NT2/D1 (cell line): ENCODE results near the gene TUFM.

ENCODE experiments used
- DNase-seq: peaks from one replicate; pipeline ENCODE4 v3.0.0-alpha.2; 2011; ENCODE audit warnings: low read depth, low spot score
- H3K27me3 ChIP-seq: 2 replicates; pipeline ENCODE4 v1.6.0; 2011; ENCODE audit warnings: mild to moderate bottlenecking; ENCODE audit not compliant: insufficient read length, insufficient read depth
- H3K36me3 ChIP-seq: 2 replicates; pipeline ENCODE4 v1.6.1; 2011; ENCODE audit warnings: mild to moderate bottlenecking, low read length, mixed read lengths; ENCODE audit not compliant: insufficient read depth, insufficient read length
- H3K4me1 ChIP-seq: 2 replicates; pipeline ENCODE4 v1.5.1; 2011; ENCODE audit not compliant: insufficient read depth, insufficient read length
- H3K4me3 ChIP-seq: 2 replicates; pipeline ENCODE4 v1.5.1; 2011; ENCODE audit warnings: low read depth; ENCODE audit not compliant: insufficient read length
- H3K9ac ChIP-seq: 2 replicates; pipeline ENCODE4 v1.6.0; 2011; ENCODE audit warnings: low read depth; ENCODE audit not compliant: insufficient read length
- H3K9me3 ChIP-seq: 2 replicates; pipeline ENCODE4 v1.5.1; 2011; ENCODE audit warnings: mild to moderate bottlenecking, low read length; ENCODE audit not compliant: insufficient read depth
- SUZ12 ChIP-seq: IDR thresholded peaks from 2 replicates; pipeline ENCODE4 v1.6.1; 2011; ENCODE audit not compliant: insufficient read length, insufficient read depth; ENCODE audit errors: extremely low read depth
- YY1 ChIP-seq: IDR thresholded peaks from 2 replicates; pipeline ENCODE4 v1.6.1; 2011; ENCODE audit not compliant: insufficient read length, insufficient read depth
- ZNF274 ChIP-seq: IDR thresholded peaks from 2 replicates; pipeline ENCODE4 v1.6.1; 2011; ENCODE audit warnings: mild to moderate bottlenecking, low read depth, low read length

Gene TUFM

DNA sequence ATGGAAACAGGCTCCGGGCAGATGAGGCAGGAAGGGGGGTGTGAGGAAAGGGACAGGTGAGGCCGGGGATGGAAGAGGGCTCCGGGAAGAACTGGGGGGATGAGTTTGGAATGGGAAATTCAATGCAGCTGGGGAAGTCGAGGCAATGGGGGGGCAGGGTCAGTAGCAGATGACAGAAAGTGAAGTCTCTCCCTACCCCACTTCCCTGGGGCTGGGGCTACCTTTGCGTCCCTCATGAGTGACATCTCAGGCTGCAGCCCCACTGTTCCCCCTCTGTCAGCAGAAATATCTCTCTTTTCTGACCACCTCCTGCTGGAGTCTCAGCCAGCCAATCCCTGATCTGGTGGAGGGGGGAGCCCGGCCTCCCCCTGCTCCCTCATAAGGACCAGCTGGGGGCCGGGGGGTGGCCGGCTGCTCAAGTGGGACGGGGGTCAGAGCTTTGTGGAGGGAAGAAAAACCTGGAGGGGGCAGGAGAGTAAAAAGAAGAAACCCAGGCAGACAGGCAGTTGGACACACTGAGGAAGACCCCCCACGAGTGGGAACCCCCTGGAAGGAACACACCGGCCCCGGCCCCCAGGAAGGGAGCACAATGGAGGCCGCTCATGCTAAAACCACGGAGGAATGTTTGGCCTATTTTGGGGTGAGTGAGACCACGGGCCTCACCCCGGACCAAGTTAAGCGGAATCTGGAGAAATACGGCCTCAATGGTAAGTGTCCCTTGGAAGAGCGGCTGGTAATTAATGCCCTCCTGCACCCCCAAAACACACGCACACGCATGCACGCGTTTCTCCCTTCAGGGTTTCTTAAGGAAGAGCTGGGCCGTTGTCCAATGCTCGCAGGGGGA, 32.2 kb upstream of the TUFM start, which contains the start of gene ATP2A1:
Gene ATP2A1 (plus strand): TSS at position 406 of the 844 bp plus-strand sequence. CDS start 184 bp downstream, at position 590.
- TF ChIP-seq YY1 (no peak), SUZ12 (no peak), ZNF274 (no peak)
- peak within 1 kb of the TSS; percentile 92 for H3K4me3 ChIP-seq
- peaks cover 51% of the 10 kb centered on the region for H3K4me1 ChIP-seq
- peaks cover 30% of the 10 kb centered on the region for H3K36me3 ChIP-seq
- no peak for DNase-seq
- no peaks in the 10 kb centered on the region for H3K9me3 ChIP-seq
- peak within 1 kb of the TSS; percentile 94 for H3K9ac ChIP-seq
- H3K27me3 ChIP-seq = peaks cover 9% of the 10 kb centered on the region

DNA sequence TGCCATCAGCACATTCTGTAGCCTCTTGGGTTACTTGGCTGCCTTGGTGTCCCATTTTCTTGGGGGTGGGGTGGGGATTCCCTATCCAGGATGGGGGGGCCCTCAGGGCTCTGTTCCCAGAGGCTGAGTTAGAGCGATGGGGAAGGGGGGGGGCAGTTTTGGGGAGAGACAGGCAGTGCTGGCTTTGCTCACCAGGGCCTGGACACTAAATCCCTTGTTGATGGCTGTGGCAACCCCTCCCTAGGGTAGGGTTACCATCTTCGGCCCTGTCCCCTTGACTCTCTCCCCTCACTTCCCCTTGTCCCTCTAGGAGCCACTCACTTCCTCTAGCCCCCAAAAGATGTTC, 31.5 kb upstream of the TUFM start:
- H3K4me3 ChIP-seq = no peak overlapping the region
- H3K4me1 ChIP-seq = peaks cover 46% of the 10 kb centered on the region
- peaks cover 9% of the 10 kb centered on the region for H3K27me3 ChIP-seq
- DNase-seq = no peak
- peak overlapping the region; percentile 66 for H3K9ac ChIP-seq
- TF ChIP-seq ZNF274 = no peak
- TF ChIP-seq SUZ12 = no peak
- no peak for TF ChIP-seq YY1
- no peaks in the 10 kb centered on the region for H3K9me3 ChIP-seq
- H3K36me3 ChIP-seq = peaks cover 36% of the 10 kb centered on the region

- Histone ChIP-seq H3K9me3 (no peaks in the 10 kb centered on the region), H3K9ac (peak overlapping the region; percentile 66), H3K27me3 (peaks cover 9% of the 10 kb centered on the region), H3K4me3 (no peak overlapping the region), H3K36me3 (peaks cover 42% of the 10 kb centered on the region), H3K4me1 (peaks cover 41% of the 10 kb centered on the region)
- DNase-seq = no peak
- TF ChIP-seq SUZ12 (no peak), YY1 (no peak), ZNF274 (no peak)
Measured at GRCh38 chr16:28876973-28877654, 31.0 kb upstream of the TUFM start.

- Histone ChIP-seq H3K4me1 (peaks cover 43% of the 10 kb centered on the region), H3K9me3 (no peaks in the 10 kb centered on the region), H3K9ac (peak overlapping the region; percentile 66)
Measured at GRCh38 chr16:28876019-28876659, 30.0 kb upstream of the TUFM start.

DNA sequence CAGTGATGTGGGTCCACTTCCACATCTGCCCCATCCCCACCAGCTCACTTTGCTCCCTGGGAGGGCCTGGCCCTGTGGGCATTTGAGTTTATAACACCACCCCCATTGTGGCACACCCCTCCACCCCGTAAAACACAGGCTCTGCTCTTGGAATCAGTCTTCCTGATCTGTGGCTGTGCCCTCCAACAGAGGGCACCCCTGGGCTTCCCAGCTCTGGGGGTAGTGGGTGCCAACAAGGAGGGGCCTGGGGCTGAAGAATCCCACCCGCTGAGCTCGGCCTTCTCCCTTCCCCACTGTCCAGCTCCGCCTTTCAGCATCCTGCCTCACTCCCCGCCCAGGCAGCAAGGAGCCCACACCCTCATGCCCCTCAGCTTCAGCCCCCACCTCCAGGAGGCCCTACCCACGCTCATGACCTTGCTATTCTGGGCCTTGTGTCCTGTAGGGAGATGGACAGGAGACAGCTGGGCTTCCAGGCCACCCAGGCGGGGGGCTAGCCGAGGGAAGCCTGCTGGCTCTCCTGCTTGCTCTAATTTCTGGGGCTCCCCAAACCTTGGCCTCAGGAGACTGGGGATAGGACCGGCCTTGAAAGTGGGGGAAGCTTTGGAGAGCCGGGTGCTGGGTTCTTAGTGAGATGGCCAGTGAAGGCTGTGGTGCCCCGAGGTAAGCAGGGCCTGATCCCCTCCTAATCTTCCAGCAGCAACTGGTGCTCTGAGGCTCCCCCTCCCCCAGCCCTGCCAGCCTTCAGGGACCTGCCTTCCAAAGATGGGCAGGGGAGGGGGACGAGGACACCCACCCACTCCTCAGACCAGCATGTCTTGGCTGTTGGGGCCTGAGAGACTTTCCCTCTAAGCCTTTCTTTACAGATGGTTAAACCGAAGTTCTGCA, 29.2 kb upstream of the TUFM start:
- no peak overlapping the region for H3K4me3 ChIP-seq
- DNase-seq = no peak
- no peak for TF ChIP-seq YY1
- no peak for TF ChIP-seq SUZ12
- TF ChIP-seq ZNF274 = no peak
- no peaks in the 10 kb centered on the region for H3K9me3 ChIP-seq
- H3K9ac ChIP-seq = peak overlapping the region; percentile 66
- no peaks in the 10 kb centered on the region for H3K27me3 ChIP-seq
- H3K4me1 ChIP-seq = peaks cover 36% of the 10 kb centered on the region
- peaks cover 56% of the 10 kb centered on the region for H3K36me3 ChIP-seq

More at GRCh38 chr16:28876019-28876659, 30.0 kb upstream of the TUFM start:
- TF ChIP-seq YY1 (no peak), ZNF274 (no peak), SUZ12 (no peak)
- H3K4me3 ChIP-seq = no peak overlapping the region
- H3K36me3 ChIP-seq = peaks cover 49% of the 10 kb centered on the region
- peaks cover 7% of the 10 kb centered on the region for H3K27me3 ChIP-seq
- DNase-seq = no peak

GRCh38 chr16:28874406-28874805, 28.3 kb upstream of the TUFM start:
- H3K36me3 ChIP-seq = peaks cover 65% of the 10 kb centered on the region
- no peaks in the 10 kb centered on the region for H3K27me3 ChIP-seq
- H3K4me3 ChIP-seq = no peak overlapping the region
- no peak overlapping the region for H3K9ac ChIP-seq
- TF ChIP-seq SUZ12 = no peak
- TF ChIP-seq ZNF274 = no peak
- no peak for TF ChIP-seq YY1
- DNase-seq = no peak
- no peaks in the 10 kb centered on the region for H3K9me3 ChIP-seq
- H3K4me1 ChIP-seq = peaks cover 33% of the 10 kb centered on the region
